GM10266 (cell line): ENCODE measurements around the gene SYCP2L.
"Not testable (repeated sequence)": the region's sequence is repeated elsewhere in the genome, so short reads cannot be mapped to it uniquely, and the experiment has no call there.

Source experiments
- DNase-seq: peaks from one replicate; pipeline ENCODE4 v3.0.0; 2012; ENCODE audit errors: extremely low spot score
- CTCF ChIP-seq: IDR thresholded peaks from 2 replicates; pipeline ENCODE4 v1.5.1; 2012; ENCODE audit warnings: mild to moderate bottlenecking, low read depth; ENCODE audit not compliant: control insufficient read depth, insufficient read depth; ENCODE audit errors: missing control alignments

Gene SYCP2L

GRCh38 chr6:10976571-10976970 is 89.7 kb downstream of the SYCP2L start:
- DNase-seq: no peak
- TF ChIP-seq CTCF: no peak

GRCh38 chr6:10977231-10977968 is 90.5 kb downstream of the SYCP2L start:
- TF ChIP-seq CTCF: no peak
- no peak for DNase-seq

GRCh38 chr6:10979603-10980002 is 92.8 kb downstream of the SYCP2L start:
- TF ChIP-seq CTCF: no peak
- no peak for DNase-seq

GRCh38 chr6:10981409-10981808 is 94.6 kb downstream of the SYCP2L start:
- no peak for TF ChIP-seq CTCF
- no peak for DNase-seq

GRCh38 chr6:10984959-10985358 is 98.1 kb downstream of the SYCP2L start:
- not testable (repeated sequence) for DNase-seq

GRCh38 chr6:10989587-10989986 is 102.7 kb downstream of the SYCP2L start:
- DNase-seq: no peak
- no peak for TF ChIP-seq CTCF

- no peak for TF ChIP-seq CTCF
- DNase-seq: no peak
These were observed 104.3 kb downstream of the SYCP2L start for GRCh38 chr6:10991115-10991514.

- TF ChIP-seq CTCF: no peak
- no peak for DNase-seq
These were observed 107.0 kb downstream of the SYCP2L start for GRCh38 chr6:10993896-10994295.
